AG04450 (cell line): Measurements from ENCODE around the gene PAPPA2. TPM values are rescaled to one million over a fixed set of nuclear protein-coding genes. Genes with fewer than 3 reads are reported as not detected.

Experiments
- CTCF ChIA-PET: fragments of 300-600, 350-600 bp; formaldehyde crosslinking; extraction: SDS; loops from one replicate; lab custom pipeline; 2022; ENCODE audit warnings: antibody characterized with exemption, inconsistent platforms; lab: Charles Lee
- POLR2A ChIA-PET: fragments of 350-600 bp; formaldehyde crosslinking; extraction: SDS; loops from one replicate; lab custom pipeline; 2021; ENCODE audit warnings: antibody characterized with exemption, inconsistent platforms; lab: Yijun Ruan, JAX
- DNase-seq: peaks from one replicate; pipeline ENCODE4 v3.0.0-alpha.2; 2011; ENCODE audit warnings: low read depth, low spot score
- H3K27ac ChIP-seq: one replicate; pipeline ENCODE4 v1.5.1; 2012; ENCODE audit warnings: low read depth, low read length, control low read depth
- H3K27me3 ChIP-seq: one replicate; pipeline ENCODE4 v1.6.0; 2012; ENCODE audit warnings: low read length; ENCODE audit not compliant: control insufficient read depth, insufficient read depth
- H3K4me3 ChIP-seq: 2 replicates; pipeline ENCODE4 v1.5.1; 2011; ENCODE audit warnings: mild to moderate bottlenecking, low read depth, low read length, control low read depth
- H3K9me3 ChIP-seq: 2 replicates; pipeline ENCODE4 v1.5.1; 2012; ENCODE audit warnings: low read length; ENCODE audit not compliant: control insufficient read depth, insufficient read depth
- CTCF ChIP-seq: IDR thresholded peaks from 2 replicates; pipeline ENCODE4 v1.5.1; 2011; ENCODE audit warnings: low read depth, low read length, control low read depth, inconsistent platforms
- polyA plus RNA-seq: library from polyadenylated mRNA; depleted of rRNA; stranded (reverse); fragments of >200 nt; gene quantifications from 2 replicates; pipeline ENCODE4 v1.2.3, GENCODE V29; 2011

Gene PAPPA2
- polyA plus RNA-seq, 1 experiment = 0.29 TPM

GRCh38 chr1:176551146-176551545 is 88.2 kb downstream of the PAPPA2 start:
- Histone ChIP-seq H3K27ac (no peak overlapping the region), H3K27me3 (no peaks in the 10 kb centered on the region), H3K4me3 (no peak overlapping the region), H3K9me3 (no peaks in the 10 kb centered on the region)
- no peak for DNase-seq
- TF ChIP-seq CTCF = no peak
- CTCF ChIA-PET = no interaction called here
- POLR2A ChIA-PET = no interaction called here

GRCh38 chr1:176552217-176552991 is 89.4 kb downstream of the PAPPA2 start:
- CTCF ChIA-PET = no interaction called here
- DNase-seq = no peak
- H3K27me3 ChIP-seq = no peaks in the 10 kb centered on the region
- POLR2A ChIA-PET = no interaction called here
- no peak overlapping the region for H3K4me3 ChIP-seq
- H3K9me3 ChIP-seq = no peaks in the 10 kb centered on the region
- no peak for TF ChIP-seq CTCF
- H3K27ac ChIP-seq = no peak overlapping the region

- no peaks in the 10 kb centered on the region for H3K9me3 ChIP-seq
- ChIA-PET CTCF (no interaction called here), POLR2A (no interaction called here)
- no peak for TF ChIP-seq CTCF
- no peak for DNase-seq
- no peak overlapping the region for H3K4me3 ChIP-seq
- no peak overlapping the region for H3K27ac ChIP-seq
- H3K27me3 ChIP-seq = no peaks in the 10 kb centered on the region
Measured at GRCh38 chr1:176552999-176553398, 90.0 kb downstream of the PAPPA2 start.

- no peak for DNase-seq
- Histone ChIP-seq H3K27ac (no peak overlapping the region), H3K4me3 (no peak overlapping the region), H3K9me3 (no peaks in the 10 kb centered on the region), H3K27me3 (no peaks in the 10 kb centered on the region)
- ChIA-PET POLR2A (no interaction called here), CTCF (no interaction called here)
- TF ChIP-seq CTCF = no peak
Measured at GRCh38 chr1:176556288-176556687, 93.3 kb downstream of the PAPPA2 start.

GRCh38 chr1:176557543-176558258 is 94.7 kb downstream of the PAPPA2 start:
- no peaks in the 10 kb centered on the region for H3K27me3 ChIP-seq
- no peaks in the 10 kb centered on the region for H3K9me3 ChIP-seq
- DNase-seq = no peak
- H3K4me3 ChIP-seq = no peak overlapping the region
- no peak overlapping the region for H3K27ac ChIP-seq
- TF ChIP-seq CTCF = no peak
- POLR2A ChIA-PET = no interaction called here
- CTCF ChIA-PET = no interaction called here
